SK-N-SH (cell line): Measurements from ENCODE around the gene KCNN2. TPM values are rescaled to one million over a fixed set of nuclear protein-coding genes. Genes with fewer than 3 reads are reported as not detected.

Source experiments
- CTCF ChIA-PET: fragments of 300-600, 350-600 bp; formaldehyde crosslinking; extraction: SDS; loops from one replicate; lab custom pipeline; 2021; lab: Yijun Ruan, JAX
- POLR2A ChIA-PET: fragments of 350-600 bp; sonication (Branson Sonifier 250); formaldehyde crosslinking; extraction: SDS; loops from one replicate; lab custom pipeline; 2020; ENCODE audit warnings: antibody characterized with exemption, inconsistent platforms; lab: Yijun Ruan, JAX
- DNase-seq: peaks from one replicate; pipeline ENCODE4 v3.0.0; 2012
- H2AFZ ChIP-seq: fragments of 200-600 bp; sonication (generic); 2 replicates; pipeline ENCODE4 v1.8.1; 2016; ENCODE audit warnings: antibody characterized with exemption, mild to moderate bottlenecking, low read depth
- H3F3A ChIP-seq: fragments of 200-600 bp; sonication (generic); replicated peaks from 2 replicates; pipeline ENCODE3; 2016; ENCODE audit warnings: antibody characterized with exemption, mild to moderate bottlenecking; ENCODE audit not compliant: insufficient read depth
- H3K27ac ChIP-seq, 2 experiments: fragments of 200-500 bp in 1 of 2; fragments of 200-600 bp in 1 of 2; sonication (Bioruptor generic) in 1 of 2; sonication (generic), shearing (Covaris generic) in 1 of 2; 2 replicates each; pipeline versions ENCODE4 v1.5.1 to v1.6.1; 2014 to 2016; ENCODE audit warnings: low read depth in 2 of 2, inconsistent platforms in 1 of 2, low read length in 1 of 2, mild to moderate bottlenecking in 1 of 2, mixed read lengths in 1 of 2
- H3K27me3 ChIP-seq: fragments of 200-600 bp; sonication (generic), shearing (Covaris generic); 2 replicates; pipeline ENCODE4 v1.6.1; 2016; ENCODE audit warnings: mixed run types; ENCODE audit not compliant: insufficient read depth
- H3K36me3 ChIP-seq, 2 experiments: fragments of 200-500 bp in 1 of 2; fragments of 200-600 bp in 1 of 2; sonication (Bioruptor generic) in 1 of 2; sonication (generic) in 1 of 2; replicated peaks in 1 of 2; 2 replicates each; pipeline versions ENCODE3 to v1.5.1; 2014 to 2016; ENCODE audit warnings: low read length in 1 of 2, mild to moderate bottlenecking in 1 of 2; ENCODE audit not compliant: insufficient read depth in 2 of 2, control insufficient read depth in 1 of 2
- H3K4me1 ChIP-seq, 2 experiments: fragments of 200-500 bp in 1 of 2; fragments of 200-600 bp in 1 of 2; sonication (Bioruptor generic) in 1 of 2; sonication (generic), shearing (Covaris generic) in 1 of 2; 2 replicates each; pipeline versions ENCODE4 v1.5.1 to v1.6.1; 2014 to 2016; ENCODE audit warnings: low read depth in 1 of 2, low read length in 1 of 2, mixed run types in 1 of 2; ENCODE audit not compliant: insufficient read depth in 2 of 2, control insufficient read depth in 1 of 2
- H3K4me2 ChIP-seq: fragments of 200-600 bp; sonication (generic), shearing (Covaris generic); 2 replicates; pipeline ENCODE4 v1.6.1; 2017; ENCODE audit warnings: mixed run types
- H3K4me3 ChIP-seq, 2 experiments: fragments of 200-500 bp in 1 of 2; fragments of 200-600 bp in 1 of 2; sonication (Bioruptor generic) in 1 of 2; sonication (generic), shearing (Covaris generic) in 1 of 2; 2 replicates each; pipeline versions ENCODE4 v1.5.1 to v1.8.1; 2014 to 2016; ENCODE audit warnings: low read depth in 2 of 2, inconsistent platforms in 1 of 2, low read length in 1 of 2, mild to moderate bottlenecking in 1 of 2, mixed read lengths in 1 of 2, moderate library complexity in 1 of 2
- H3K79me2 ChIP-seq: fragments of 200-600 bp; sonication (generic); 2 replicates; pipeline ENCODE4 v1.8.1; 2017; ENCODE audit warnings: mild to moderate bottlenecking; ENCODE audit not compliant: insufficient read depth
- H3K9ac ChIP-seq: fragments of 200-600 bp; sonication (generic); 2 replicates; pipeline ENCODE4 v1.6.1; 2017; ENCODE audit warnings: mixed run types
- H3K9me2 ChIP-seq: fragments of 200-600 bp; sonication (generic); 2 replicates; pipeline ENCODE4 v1.6.1; 2017; ENCODE audit warnings: mixed run types
- H3K9me3 ChIP-seq: fragments of 200-600 bp; sonication (generic); 2 replicates; pipeline ENCODE4 v1.6.1; 2017; ENCODE audit warnings: mixed run types, mild to moderate bottlenecking, moderate library complexity
- H4K20me1 ChIP-seq: fragments of 200-600 bp; sonication (generic); 2 replicates; pipeline ENCODE4 v1.6.1; 2017; ENCODE audit warnings: mild to moderate bottlenecking, mixed run types; ENCODE audit not compliant: insufficient read depth
- CHD2 ChIP-seq: fragments of 150-350 bp; IDR thresholded peaks from 2 replicates; pipeline ENCODE4 v1.6.1; 2018; ENCODE audit warnings: low read length; ENCODE audit not compliant: partially characterized antibody
- CTCF ChIP-seq: fragments of 200-600 bp; sonication (generic); IDR thresholded peaks from 2 replicates; pipeline ENCODE4 v1.6.1; 2017; ENCODE audit warnings: antibody characterized with exemption, mild to moderate bottlenecking, moderate library complexity
- ELF1 ChIP-seq: IDR thresholded peaks from 2 replicates; pipeline ENCODE4 v1.4.0; 2012
- EP300 ChIP-seq, 2 experiments: IDR thresholded peaks; 2 replicates each; pipeline versions ENCODE4 v1.4.0 to v1.6.1; 2012; ENCODE audit warnings: borderline replicate concordance in 1 of 2, low read depth in 1 of 2, low read length in 1 of 2
- EZH2phosphoT487 ChIP-seq: fragments of 200-600 bp; sonication (generic); IDR thresholded peaks from 2 replicates; pipeline ENCODE4 v1.6.1; 2017; ENCODE audit warnings: low read depth, mixed run types, mild to moderate bottlenecking, antibody characterized with exemption, moderate library complexity, borderline replicate concordance
- FOXJ3 ChIP-seq: sonication (generic); formaldehyde crosslinking; IDR thresholded peaks from 2 replicates; pipeline ENCODE4 v1.5.1; 2020; ENCODE audit warnings: mild to moderate bottlenecking, missing genetic modification reagents
- FOXM1 ChIP-seq: IDR thresholded peaks from 2 replicates; pipeline ENCODE4 v1.4.0; 2012; ENCODE audit warnings: low read depth, mild to moderate bottlenecking
- GABPA ChIP-seq: IDR thresholded peaks from 2 replicates; pipeline ENCODE4 v1.4.0; 2012; ENCODE audit warnings: low read depth, mild to moderate bottlenecking
- GATA2 ChIP-seq: sonication (generic); formaldehyde crosslinking; IDR thresholded peaks from 2 replicates; pipeline ENCODE4 v1.5.0; 2020; ENCODE audit warnings: mild to moderate bottlenecking, missing genetic modification reagents
- JUND ChIP-seq: IDR thresholded peaks from 2 replicates; pipeline ENCODE4 v1.4.0; 2012
- NFIC ChIP-seq: IDR thresholded peaks from 2 replicates; pipeline ENCODE4 v1.4.0; 2012; ENCODE audit warnings: borderline replicate concordance
- POLR2AphosphoS5 ChIP-seq: IDR thresholded peaks from 2 replicates; pipeline ENCODE4 v1.6.1; 2012; ENCODE audit warnings: low read depth, low read length
- REST ChIP-seq: IDR thresholded peaks from 2 replicates; pipeline ENCODE4 v1.6.1; 2012; ENCODE audit warnings: mild to moderate bottlenecking, low read depth, low read length, moderate library complexity
- RFX5 ChIP-seq: IDR thresholded peaks from 2 replicates; pipeline ENCODE4 v1.6.1; 2012; ENCODE audit warnings: mild to moderate bottlenecking, improper control_type of control experiment, low read length
- SIN3A ChIP-seq: IDR thresholded peaks from 2 replicates; pipeline ENCODE4 v1.6.1; 2012; ENCODE audit warnings: low read depth, mild to moderate bottlenecking, low read length, moderate library complexity, borderline replicate concordance
- TCF12 ChIP-seq: IDR thresholded peaks from 2 replicates; pipeline ENCODE4 v1.4.0; 2012
- TEAD4 ChIP-seq: IDR thresholded peaks from 2 replicates; pipeline ENCODE4 v1.4.0; 2012; ENCODE audit warnings: mild to moderate bottlenecking, borderline replicate concordance; ENCODE audit not compliant: insufficient read depth
- YY1 ChIP-seq: IDR thresholded peaks from 2 replicates; pipeline ENCODE4 v1.4.0; 2012; ENCODE audit warnings: low read depth, mild to moderate bottlenecking
- WGBS: methylation state at CpG from one replicate; pipeline ENCODE4 v1.1.6; 2017; ENCODE audit warnings: low lambda C conversion rate; 5-methylcytosine and 5-hydroxymethylcytosine counted together
- polyA plus RNA-seq, 3 experiments: library from polyadenylated mRNA; depleted of rRNA; stranded (reverse); fragments of >200 nt; gene quantifications; 2 replicates each; pipeline ENCODE4 v1.2.3, GENCODE V29; 2012

The KCNN2 gene
- polyA plus RNA-seq, 1 of the 3 experiments (the other 2 are of a cell fraction): not detected

DNA sequence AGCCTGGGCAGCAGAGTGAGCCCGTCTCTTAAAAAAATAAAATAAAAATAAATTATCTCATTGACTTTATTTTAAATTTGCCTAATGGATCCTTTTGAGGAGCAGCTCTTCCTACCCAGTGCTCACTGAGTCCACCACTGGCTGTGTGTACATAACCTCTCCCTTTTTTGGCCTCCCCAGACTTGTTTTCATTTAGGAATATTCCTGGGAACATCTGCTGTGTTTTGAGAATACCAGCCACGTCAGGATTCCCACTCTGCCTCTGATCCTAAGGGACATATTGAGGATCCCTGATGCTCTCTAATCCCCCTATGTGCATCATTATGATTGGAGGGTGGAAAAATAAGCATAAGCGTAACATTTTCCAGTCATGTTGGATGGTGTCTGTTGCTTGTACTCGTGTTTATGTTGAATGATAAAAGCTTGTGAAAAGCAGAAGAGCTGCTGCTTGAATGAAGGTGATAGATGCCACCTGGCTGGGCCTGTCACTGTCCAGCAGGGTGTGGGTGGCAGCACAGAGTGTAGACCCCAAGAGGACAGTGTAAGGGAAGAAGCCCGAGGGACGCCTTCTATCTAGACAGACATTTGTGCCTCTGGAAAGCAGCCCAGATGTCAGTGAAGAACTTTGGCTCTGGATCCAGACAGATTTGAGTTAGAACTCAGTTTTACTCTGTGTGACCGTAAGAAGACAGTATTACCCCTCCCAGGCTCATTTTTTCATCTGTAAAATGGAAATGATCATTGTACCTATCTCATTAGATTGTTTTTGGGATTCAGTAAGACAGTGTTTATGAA is 15.4 kb downstream of the KCNN2 start:
- no peaks in the 10 kb centered on the region for H3K4me1 ChIP-seq
- ChIA-PET CTCF (no interaction called here), POLR2A (no interaction called here)
- H3K79me2 ChIP-seq: no peaks in the 10 kb centered on the region
- no peaks in the 10 kb centered on the region for H3K9me3 ChIP-seq
- TF ChIP-seq YY1 (no peak), TEAD4 (no peak), RFX5 (no peak), NFIC (no peak), REST (no peak), JUND (no peak), EZH2phosphoT487 (no peak), CTCF (no peak), SIN3A (no peak), FOXJ3 (no peak), TCF12 (no peak)
- no peak overlapping the region for H3K4me2 ChIP-seq
- no peak for DNase-seq
- WGBS: 5% methylated on average over 7 of the region's 7 CpGs
- H3K9me2 ChIP-seq: no peaks in the 10 kb centered on the region
- H2AFZ ChIP-seq: no peak overlapping the region
- no peaks in the 10 kb centered on the region for H3K27me3 ChIP-seq
- H3K27ac ChIP-seq: no peak overlapping the region
- H4K20me1 ChIP-seq: no peaks in the 10 kb centered on the region
- H3K9ac ChIP-seq: no peak overlapping the region
- H3K4me3 ChIP-seq: no peak overlapping the region
- H3F3A ChIP-seq: no peaks in the 10 kb centered on the region
- H3K36me3 ChIP-seq: no peaks in the 10 kb centered on the region

- TF ChIP-seq GATA2 (CRISPR knock-in tag) (no peak), JUND (no peak), FOXM1 (no peak), ELF1 (no peak), EP300 (IDR thresholded peaks at IDR 0.05; ENCODE audit: borderline replicate concordance in 1 of 2, low read depth in 1 of 2, low read length in 1 of 2) (no peak), TCF12 (no peak), GABPA (no peak), TEAD4 (no peak), CHD2 (no peak), REST (no peak), POLR2AphosphoS5 (no peak)
- no peaks in the 10 kb centered on the region for H3K79me2 ChIP-seq
- no peak overlapping the region for H2AFZ ChIP-seq
- no peak overlapping the region for H3K4me2 ChIP-seq
- ChIA-PET POLR2A (no interaction called here), CTCF (interaction anchor here (1.3 kb wide), 1 partner anchor 71 kb away, joined by 3 read pairs; no protein-coding TSS in a partner anchor)
- H4K20me1 ChIP-seq: no peaks in the 10 kb centered on the region
- no peaks in the 10 kb centered on the region for H3K4me1 ChIP-seq
- H3K36me3 ChIP-seq: no peaks in the 10 kb centered on the region
- no peak overlapping the region for H3K4me3 ChIP-seq
- no peak overlapping the region for H3K27ac ChIP-seq
- no peaks in the 10 kb centered on the region for H3K9me2 ChIP-seq
- no peak for DNase-seq
- no peak overlapping the region for H3K9ac ChIP-seq
- no peaks in the 10 kb centered on the region for H3K27me3 ChIP-seq
- WGBS: 37% methylated on average over 6 of the region's 6 CpGs
- H3F3A ChIP-seq: no peaks in the 10 kb centered on the region
- no peaks in the 10 kb centered on the region for H3K9me3 ChIP-seq
Measured at GRCh38 chr5:114377946-114378345, 16.1 kb downstream of the KCNN2 start.
